Nucleus accumbens (tissue), 56 donors: ENCODE data around the gene USP35.
A peak's percentile ranks its signal among the peaks of the same experiment; 100 is the strongest.

Experiments used
- DNase-seq, 56 donors: peaks; one replicate each; lab custom pipeline; 2025; lab: John Stamatoyannopoulos, UW

Gene USP35

GRCh38 chr11:78188286-78189173 is at the start of gene USP35, which contains the start of gene KCTD21:
Gene USP35 (plus strand): TSS chr11:78188919. CDS start chr11:78196246, 7,327 bp downstream.
Gene KCTD21 (minus strand): TSS chr11:78188626. CDS start chr11:78174554, 14,072 bp downstream.
- peak; percentile 65 to 98 (median 93) for DNase-seq

- DNase-seq, result peak in 55 of 56 donors; percentile 30 to 96 (median 90)
Measured at GRCh38 chr11:78139422-78140391, 49.0 kb upstream of the USP35 start, which contains the start of gene ALG8. Gene ALG8 (minus strand): TSS chr11:78139626. CDS start chr11:78139588, 38 bp downstream.

- DNase-seq, result peak in 14 of 56 donors; percentile 5 to 43 (median 20)
Measured at GRCh38 chr11:78140392-78141077, 48.2 kb upstream of the USP35 start.

- no peak for DNase-seq
Measured at GRCh38 chr11:78145511-78146025, 43.2 kb upstream of the USP35 start.

- no peak for DNase-seq
Measured at GRCh38 chr11:78147807-78148206, 40.9 kb upstream of the USP35 start.

- DNase-seq, result peak in 18 of 56 donors; percentile 3 to 68 (median 21)
Measured at GRCh38 chr11:78149646-78150045, 39.1 kb upstream of the USP35 start.

- DNase-seq, result no peak
Measured at GRCh38 chr11:78150346-78150745, 38.4 kb upstream of the USP35 start.

GRCh38 chr11:78150754-78151153 is 38.0 kb upstream of the USP35 start:
- DNase-seq, result no peak

- no peak for DNase-seq
Measured at GRCh38 chr11:78151804-78152203, 36.9 kb upstream of the USP35 start.

GRCh38 chr11:78156127-78156844 is 32.4 kb upstream of the USP35 start:
- DNase-seq, result peak in 1 of 56 donors; percentile 3

- peak in 12 of 56 donors; percentile 6 to 53 (median 30) for DNase-seq
Measured at GRCh38 chr11:78158987-78159652, 29.6 kb upstream of the USP35 start.

GRCh38 chr11:78160557-78160956 is 28.2 kb upstream of the USP35 start:
- no peak for DNase-seq

GRCh38 chr11:78161346-78161745 is 27.4 kb upstream of the USP35 start:
- DNase-seq, result no peak

- DNase-seq, result peak in 1 of 56 donors; percentile 13
Measured at GRCh38 chr11:78161962-78162371, 26.8 kb upstream of the USP35 start.

- no peak for DNase-seq
Measured at GRCh38 chr11:78163828-78164227, 24.9 kb upstream of the USP35 start.

GRCh38 chr11:78164471-78164870 is 24.2 kb upstream of the USP35 start:
- DNase-seq, result no peak

- no peak for DNase-seq
Measured at GRCh38 chr11:78166855-78167469, 21.8 kb upstream of the USP35 start.
